SK-N-SH (cell line): ENCODE results near the gene CHSY1. TPM values are rescaled to one million over a fixed set of nuclear protein-coding genes. Genes with fewer than 3 reads are reported as not detected.

ENCODE experiments used
- CTCF ChIA-PET: fragments of 300-600, 350-600 bp; formaldehyde crosslinking; extraction: SDS; loops from one replicate; lab custom pipeline; 2021; lab: Yijun Ruan, JAX
- POLR2A ChIA-PET: fragments of 350-600 bp; sonication (Branson Sonifier 250); formaldehyde crosslinking; extraction: SDS; loops from one replicate; lab custom pipeline; 2020; ENCODE audit warnings: antibody characterized with exemption, inconsistent platforms; lab: Yijun Ruan, JAX
- DNase-seq: peaks from one replicate; pipeline ENCODE4 v3.0.0; 2012
- H2AFZ ChIP-seq: fragments of 200-600 bp; sonication (generic); 2 replicates; pipeline ENCODE4 v1.8.1; 2016; ENCODE audit warnings: antibody characterized with exemption, mild to moderate bottlenecking, low read depth
- H3F3A ChIP-seq: fragments of 200-600 bp; sonication (generic); replicated peaks from 2 replicates; pipeline ENCODE3; 2016; ENCODE audit warnings: antibody characterized with exemption, mild to moderate bottlenecking; ENCODE audit not compliant: insufficient read depth
- H3K27ac ChIP-seq, 2 experiments: fragments of 200-500 bp in 1 of 2; fragments of 200-600 bp in 1 of 2; sonication (Bioruptor generic) in 1 of 2; sonication (generic), shearing (Covaris generic) in 1 of 2; 2 replicates each; pipeline versions ENCODE4 v1.5.1 to v1.6.1; 2014 to 2016; ENCODE audit warnings: low read depth in 2 of 2, inconsistent platforms in 1 of 2, low read length in 1 of 2, mild to moderate bottlenecking in 1 of 2, mixed read lengths in 1 of 2
- H3K27me3 ChIP-seq: fragments of 200-600 bp; sonication (generic), shearing (Covaris generic); 2 replicates; pipeline ENCODE4 v1.6.1; 2016; ENCODE audit warnings: mixed run types; ENCODE audit not compliant: insufficient read depth
- H3K36me3 ChIP-seq, 2 experiments: fragments of 200-500 bp in 1 of 2; fragments of 200-600 bp in 1 of 2; sonication (Bioruptor generic) in 1 of 2; sonication (generic) in 1 of 2; replicated peaks in 1 of 2; 2 replicates each; pipeline versions ENCODE3 to v1.5.1; 2014 to 2016; ENCODE audit warnings: low read length in 1 of 2, mild to moderate bottlenecking in 1 of 2; ENCODE audit not compliant: insufficient read depth in 2 of 2, control insufficient read depth in 1 of 2
- H3K4me1 ChIP-seq, 2 experiments: fragments of 200-500 bp in 1 of 2; fragments of 200-600 bp in 1 of 2; sonication (Bioruptor generic) in 1 of 2; sonication (generic), shearing (Covaris generic) in 1 of 2; 2 replicates each; pipeline versions ENCODE4 v1.5.1 to v1.6.1; 2014 to 2016; ENCODE audit warnings: low read depth in 1 of 2, low read length in 1 of 2, mixed run types in 1 of 2; ENCODE audit not compliant: insufficient read depth in 2 of 2, control insufficient read depth in 1 of 2
- H3K4me2 ChIP-seq: fragments of 200-600 bp; sonication (generic), shearing (Covaris generic); 2 replicates; pipeline ENCODE4 v1.6.1; 2017; ENCODE audit warnings: mixed run types
- H3K4me3 ChIP-seq, 2 experiments: fragments of 200-500 bp in 1 of 2; fragments of 200-600 bp in 1 of 2; sonication (Bioruptor generic) in 1 of 2; sonication (generic), shearing (Covaris generic) in 1 of 2; 2 replicates each; pipeline versions ENCODE4 v1.5.1 to v1.8.1; 2014 to 2016; ENCODE audit warnings: low read depth in 2 of 2, inconsistent platforms in 1 of 2, low read length in 1 of 2, mild to moderate bottlenecking in 1 of 2, mixed read lengths in 1 of 2, moderate library complexity in 1 of 2
- H3K79me2 ChIP-seq: fragments of 200-600 bp; sonication (generic); 2 replicates; pipeline ENCODE4 v1.8.1; 2017; ENCODE audit warnings: mild to moderate bottlenecking; ENCODE audit not compliant: insufficient read depth
- H3K9ac ChIP-seq: fragments of 200-600 bp; sonication (generic); 2 replicates; pipeline ENCODE4 v1.6.1; 2017; ENCODE audit warnings: mixed run types
- H3K9me2 ChIP-seq: fragments of 200-600 bp; sonication (generic); 2 replicates; pipeline ENCODE4 v1.6.1; 2017; ENCODE audit warnings: mixed run types
- H3K9me3 ChIP-seq: fragments of 200-600 bp; sonication (generic); 2 replicates; pipeline ENCODE4 v1.6.1; 2017; ENCODE audit warnings: mixed run types, mild to moderate bottlenecking, moderate library complexity
- H4K20me1 ChIP-seq: fragments of 200-600 bp; sonication (generic); 2 replicates; pipeline ENCODE4 v1.6.1; 2017; ENCODE audit warnings: mild to moderate bottlenecking, mixed run types; ENCODE audit not compliant: insufficient read depth
- ELF1 ChIP-seq: IDR thresholded peaks from 2 replicates; pipeline ENCODE4 v1.4.0; 2012
- EP300 ChIP-seq, 2 experiments: IDR thresholded peaks; 2 replicates each; pipeline versions ENCODE4 v1.4.0 to v1.6.1; 2012; ENCODE audit warnings: borderline replicate concordance in 1 of 2, low read depth in 1 of 2, low read length in 1 of 2
- FOXJ3 ChIP-seq: sonication (generic); formaldehyde crosslinking; IDR thresholded peaks from 2 replicates; pipeline ENCODE4 v1.5.1; 2020; ENCODE audit warnings: mild to moderate bottlenecking, missing genetic modification reagents
- FOXM1 ChIP-seq: IDR thresholded peaks from 2 replicates; pipeline ENCODE4 v1.4.0; 2012; ENCODE audit warnings: low read depth, mild to moderate bottlenecking
- GABPA ChIP-seq: IDR thresholded peaks from 2 replicates; pipeline ENCODE4 v1.4.0; 2012; ENCODE audit warnings: low read depth, mild to moderate bottlenecking
- GATA2 ChIP-seq: sonication (generic); formaldehyde crosslinking; IDR thresholded peaks from 2 replicates; pipeline ENCODE4 v1.5.0; 2020; ENCODE audit warnings: mild to moderate bottlenecking, missing genetic modification reagents
- JUND ChIP-seq: IDR thresholded peaks from 2 replicates; pipeline ENCODE4 v1.4.0; 2012
- MXI1 ChIP-seq: IDR thresholded peaks from 2 replicates; pipeline ENCODE4 v1.6.1; 2012; ENCODE audit warnings: mild to moderate bottlenecking, low read depth, low read length, improper control_type of control experiment
- POLR2AphosphoS5 ChIP-seq: IDR thresholded peaks from 2 replicates; pipeline ENCODE4 v1.6.1; 2012; ENCODE audit warnings: low read depth, low read length
- SMC3 ChIP-seq: IDR thresholded peaks from 2 replicates; pipeline ENCODE4 v1.6.1; 2012; ENCODE audit warnings: low read depth, low read length, improper control_type of control experiment
- TCF12 ChIP-seq: IDR thresholded peaks from 2 replicates; pipeline ENCODE4 v1.4.0; 2012
- USF1 ChIP-seq: IDR thresholded peaks from 2 replicates; pipeline ENCODE4 v1.4.0; 2012; ENCODE audit warnings: low read depth, borderline replicate concordance
- YY1 ChIP-seq: IDR thresholded peaks from 2 replicates; pipeline ENCODE4 v1.4.0; 2012; ENCODE audit warnings: low read depth, mild to moderate bottlenecking
- WGBS: methylation state at CpG from one replicate; pipeline ENCODE4 v1.1.6; 2017; ENCODE audit warnings: low lambda C conversion rate; 5-methylcytosine and 5-hydroxymethylcytosine counted together
- polyA plus RNA-seq, 3 experiments: library from polyadenylated mRNA; depleted of rRNA; stranded (reverse); fragments of >200 nt; gene quantifications; 2 replicates each; pipeline ENCODE4 v1.2.3, GENCODE V29; 2012
- TF ChIP-seq, protein P1 (sequence below): IDR thresholded peaks from 2 replicates; pipeline ENCODE4; 2012
- TF ChIP-seq, protein P2 (sequence below): fragments of 200-600 bp; sonication (generic); IDR thresholded peaks from 2 replicates; pipeline ENCODE4 v1.6.1; 2017; ENCODE audit warnings: antibody characterized with exemption, mild to moderate bottlenecking, moderate library complexity
- TF ChIP-seq, protein P3 (sequence below): fragments of 150-350 bp; IDR thresholded peaks from 2 replicates; pipeline ENCODE4 v1.6.1; 2016; ENCODE audit warnings: mild to moderate bottlenecking, low read depth, low read length
- TF ChIP-seq, protein P4 (sequence below): fragments of 150-350 bp; IDR thresholded peaks from 2 replicates; pipeline ENCODE4 v1.6.1; 2017; ENCODE audit warnings: antibody characterized with exemption, low read length, low read depth, borderline replicate concordance
- TF ChIP-seq, protein P5 (sequence below): IDR thresholded peaks from 2 replicates; pipeline ENCODE4 v1.4.0; 2012; ENCODE audit warnings: low read depth

Gene CHSY1
- polyA plus RNA-seq, 1 of the 3 experiments (the other 2 are of a cell fraction): 15.7 TPM

GRCh38 chr15:101240358-101240757 is 11.5 kb downstream of the CHSY1 start:
- no peaks in the 10 kb centered on the region for H3F3A ChIP-seq
- ChIA-PET CTCF (interaction anchor here (1.2 to 2.1 kb wide), 2 partner anchors 10 to 232 kb away, joined by 3 to 15 read pairs; no protein-coding TSS in a partner anchor), POLR2A (no interaction called here)
- no peak overlapping the region for H3K9ac ChIP-seq
- peaks cover 0 to 8% of the 10 kb centered on the region in 2 experiments for H3K36me3 ChIP-seq
- peaks cover 84% of the 10 kb centered on the region for H4K20me1 ChIP-seq
- no peak overlapping the region for H2AFZ ChIP-seq
- H3K27me3 ChIP-seq: no peaks in the 10 kb centered on the region
- H3K9me2 ChIP-seq: 0 out of 2 replicates have a peak, but pooled peaks cover 3% of the 10 kb centered on the region
- no peak overlapping the region; a peak in 1 of 4 replicates for H3K27ac ChIP-seq
- no peaks in the 10 kb centered on the region for H3K9me3 ChIP-seq
- H3K4me1 ChIP-seq: peaks cover 15 to 23% of the 10 kb centered on the region in 2 experiments; a peak in 1 of 4 replicates
- no peak overlapping the region for H3K4me3 ChIP-seq
- no peak overlapping the region for H3K4me2 ChIP-seq
- DNase-seq: no peak
- 93% methylated on average over 5 of the region's 5 CpGs for WGBS
- peaks cover 100% of the 10 kb centered on the region for H3K79me2 ChIP-seq
- TF ChIP-seq GABPA (no peak), POLR2AphosphoS5 (no peak), SMC3 (no peak), YY1 (no peak), MXI1 (no peak), FOXM1 (no peak), FOXJ3 (no peak), JUND (no peak), ELF1 (no peak), TCF12 (no peak), USF1 (no peak), EP300 (IDR thresholded peaks at IDR 0.05; ENCODE audit: borderline replicate concordance in 1 of 2, low read depth in 1 of 2, low read length in 1 of 2) (no peak), GATA2 (CRISPR knock-in tag) (no peak)
- TF ChIP-seq, protein P1, sequence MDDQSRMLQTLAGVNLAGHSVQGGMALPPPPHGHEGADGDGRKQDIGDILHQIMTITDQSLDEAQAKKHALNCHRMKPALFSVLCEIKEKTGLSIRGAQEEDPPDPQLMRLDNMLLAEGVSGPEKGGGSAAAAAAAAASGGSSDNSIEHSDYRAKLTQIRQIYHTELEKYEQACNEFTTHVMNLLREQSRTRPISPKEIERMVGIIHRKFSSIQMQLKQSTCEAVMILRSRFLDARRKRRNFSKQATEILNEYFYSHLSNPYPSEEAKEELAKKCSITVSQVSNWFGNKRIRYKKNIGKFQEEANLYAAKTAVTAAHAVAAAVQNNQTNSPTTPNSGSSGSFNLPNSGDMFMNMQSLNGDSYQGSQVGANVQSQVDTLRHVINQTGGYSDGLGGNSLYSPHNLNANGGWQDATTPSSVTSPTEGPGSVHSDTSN: no peak
- TF ChIP-seq, protein P2, sequence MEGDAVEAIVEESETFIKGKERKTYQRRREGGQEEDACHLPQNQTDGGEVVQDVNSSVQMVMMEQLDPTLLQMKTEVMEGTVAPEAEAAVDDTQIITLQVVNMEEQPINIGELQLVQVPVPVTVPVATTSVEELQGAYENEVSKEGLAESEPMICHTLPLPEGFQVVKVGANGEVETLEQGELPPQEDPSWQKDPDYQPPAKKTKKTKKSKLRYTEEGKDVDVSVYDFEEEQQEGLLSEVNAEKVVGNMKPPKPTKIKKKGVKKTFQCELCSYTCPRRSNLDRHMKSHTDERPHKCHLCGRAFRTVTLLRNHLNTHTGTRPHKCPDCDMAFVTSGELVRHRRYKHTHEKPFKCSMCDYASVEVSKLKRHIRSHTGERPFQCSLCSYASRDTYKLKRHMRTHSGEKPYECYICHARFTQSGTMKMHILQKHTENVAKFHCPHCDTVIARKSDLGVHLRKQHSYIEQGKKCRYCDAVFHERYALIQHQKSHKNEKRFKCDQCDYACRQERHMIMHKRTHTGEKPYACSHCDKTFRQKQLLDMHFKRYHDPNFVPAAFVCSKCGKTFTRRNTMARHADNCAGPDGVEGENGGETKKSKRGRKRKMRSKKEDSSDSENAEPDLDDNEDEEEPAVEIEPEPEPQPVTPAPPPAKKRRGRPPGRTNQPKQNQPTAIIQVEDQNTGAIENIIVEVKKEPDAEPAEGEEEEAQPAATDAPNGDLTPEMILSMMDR: no peak
- TF ChIP-seq, protein P3, sequence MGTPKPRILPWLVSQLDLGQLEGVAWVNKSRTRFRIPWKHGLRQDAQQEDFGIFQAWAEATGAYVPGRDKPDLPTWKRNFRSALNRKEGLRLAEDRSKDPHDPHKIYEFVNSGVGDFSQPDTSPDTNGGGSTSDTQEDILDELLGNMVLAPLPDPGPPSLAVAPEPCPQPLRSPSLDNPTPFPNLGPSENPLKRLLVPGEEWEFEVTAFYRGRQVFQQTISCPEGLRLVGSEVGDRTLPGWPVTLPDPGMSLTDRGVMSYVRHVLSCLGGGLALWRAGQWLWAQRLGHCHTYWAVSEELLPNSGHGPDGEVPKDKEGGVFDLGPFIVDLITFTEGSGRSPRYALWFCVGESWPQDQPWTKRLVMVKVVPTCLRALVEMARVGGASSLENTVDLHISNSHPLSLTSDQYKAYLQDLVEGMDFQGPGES: no peak
- TF ChIP-seq, protein P4, sequence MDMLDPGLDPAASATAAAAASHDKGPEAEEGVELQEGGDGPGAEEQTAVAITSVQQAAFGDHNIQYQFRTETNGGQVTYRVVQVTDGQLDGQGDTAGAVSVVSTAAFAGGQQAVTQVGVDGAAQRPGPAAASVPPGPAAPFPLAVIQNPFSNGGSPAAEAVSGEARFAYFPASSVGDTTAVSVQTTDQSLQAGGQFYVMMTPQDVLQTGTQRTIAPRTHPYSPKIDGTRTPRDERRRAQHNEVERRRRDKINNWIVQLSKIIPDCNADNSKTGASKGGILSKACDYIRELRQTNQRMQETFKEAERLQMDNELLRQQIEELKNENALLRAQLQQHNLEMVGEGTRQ: no peak
- TF ChIP-seq, protein P5, sequence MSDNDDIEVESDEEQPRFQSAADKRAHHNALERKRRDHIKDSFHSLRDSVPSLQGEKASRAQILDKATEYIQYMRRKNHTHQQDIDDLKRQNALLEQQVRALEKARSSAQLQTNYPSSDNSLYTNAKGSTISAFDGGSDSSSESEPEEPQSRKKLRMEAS: no peak
